Skeletal muscle tissue (tissue), 4 donors: ENCODE data around the gene SAAL1. TPM values are rescaled to one million over a fixed set of nuclear protein-coding genes. Genes with fewer than 3 reads are reported as not detected.

Experiments
- H3K27ac ChIP-seq: one replicate; pipeline ENCODE4 v1.7.0; 2013; ENCODE audit warnings: mild to moderate bottlenecking, low read depth, low read length, inconsistent platforms
- H3K27me3 ChIP-seq, 3 donors: one replicate each; pipeline ENCODE4 v1.7.0; 2013; ENCODE audit warnings: low read length in 3 of 3; ENCODE audit not compliant: control insufficient read depth in 3 of 3, insufficient read depth in 3 of 3
- H3K36me3 ChIP-seq, 3 donors: one replicate each; pipeline ENCODE4 v1.7.0; 2013; ENCODE audit warnings: low read length in 3 of 3; ENCODE audit not compliant: control insufficient read depth in 3 of 3, insufficient read depth in 3 of 3
- H3K4me1 ChIP-seq, 3 donors: one replicate each; pipeline ENCODE4 v1.7.0; 2013; ENCODE audit warnings: low read length in 3 of 3, mild to moderate bottlenecking in 3 of 3; ENCODE audit not compliant: control insufficient read depth in 3 of 3, insufficient read depth in 3 of 3
- H3K4me3 ChIP-seq, 3 donors: one replicate each; pipeline ENCODE4 v1.7.0; 2013; ENCODE audit warnings: low read length in 3 of 3
- H3K9ac ChIP-seq, 3 donors: one replicate each; pipeline ENCODE4 v1.7.0; 2013; ENCODE audit warnings: low read length in 3 of 3, mild to moderate bottlenecking in 3 of 3, moderate library complexity in 2 of 3, low read depth in 1 of 3
- H3K9me3 ChIP-seq, 3 donors: one replicate each; pipeline ENCODE4 v1.7.0; 2013; ENCODE audit warnings: low read length in 3 of 3; ENCODE audit not compliant: control insufficient read depth in 3 of 3
- total RNA-seq: library from RNA; depleted of rRNA; stranded (reverse); fragments of >200 nt; gene quantifications from one replicate; pipeline ENCODE4 v1.2.3, GENCODE V29; 2014
- donor health status: Osteomylitis.

SAAL1 gene
- total RNA-seq, 1 donor from 2014 or later, result 11.0 TPM

- Histone ChIP-seq H3K27me3 (no peaks in the 10 kb centered on the region), H3K9me3 (no peaks in the 10 kb centered on the region), H3K4me3 (no peak overlapping the region), H3K4me1 (no peaks in the 10 kb centered on the region), H3K36me3 (no peaks in the 10 kb centered on the region), H3K27ac (no peak overlapping the region), H3K9ac (no peak overlapping the region)
Observed at GRCh38 chr11:18064450-18065054, 41.3 kb downstream of the SAAL1 start.

DNA sequence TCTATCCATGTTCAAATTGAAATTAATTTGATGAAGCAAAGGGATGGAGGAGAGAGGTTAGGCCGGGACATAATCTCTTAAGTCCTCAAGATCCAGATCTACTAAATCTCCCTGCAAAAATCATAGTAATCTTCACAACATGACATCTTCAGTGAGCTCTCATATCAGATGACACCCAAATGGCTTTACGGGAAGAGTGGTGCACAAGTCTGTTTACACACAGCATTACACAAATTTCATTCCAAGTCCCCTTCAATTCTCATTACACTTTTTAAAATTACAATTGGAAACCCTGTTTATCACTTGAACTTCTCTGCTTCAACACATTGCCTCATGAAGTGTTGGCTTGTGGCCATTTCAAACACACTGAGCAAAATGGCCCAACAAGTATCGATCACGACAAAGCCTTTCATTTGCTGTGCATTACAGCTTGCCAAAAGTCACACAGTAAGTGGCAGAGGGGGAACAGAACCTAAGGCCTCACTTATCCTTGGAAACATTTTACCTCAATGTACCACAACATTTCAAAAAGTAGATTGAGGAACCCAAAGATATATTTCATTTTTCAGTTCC lies 41.9 kb downstream of the SAAL1 start:
- no peaks in the 10 kb centered on the region for H3K27me3 ChIP-seq
- no peak overlapping the region for H3K4me3 ChIP-seq
- H3K27ac ChIP-seq, result no peak overlapping the region
- no peak overlapping the region for H3K9ac ChIP-seq
- no peaks in the 10 kb centered on the region for H3K4me1 ChIP-seq
- no peaks in the 10 kb centered on the region for H3K9me3 ChIP-seq
- H3K36me3 ChIP-seq, result no peaks in the 10 kb centered on the region

DNA sequence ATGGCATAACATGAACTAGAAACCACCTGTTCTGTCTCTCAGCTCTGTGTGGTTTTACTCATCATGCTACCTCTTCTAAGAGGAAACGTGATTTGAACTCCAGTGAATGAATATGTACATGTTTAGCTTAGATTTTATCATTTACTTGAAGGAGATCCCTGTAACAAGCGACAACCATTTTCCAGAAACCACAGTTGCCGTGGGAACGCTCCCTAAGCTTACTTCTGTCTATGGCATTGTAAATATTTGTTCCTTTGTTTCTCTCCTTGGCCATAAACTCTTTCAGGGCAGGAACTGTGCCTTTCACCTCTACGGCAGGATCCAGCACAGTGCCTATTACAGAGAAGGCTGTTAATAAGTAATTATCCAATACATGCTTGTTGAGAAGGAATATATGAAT lies 42.8 kb downstream of the SAAL1 start:
- Histone ChIP-seq H3K4me1 (no peaks in the 10 kb centered on the region), H3K36me3 (no peaks in the 10 kb centered on the region), H3K9ac (no peak overlapping the region), H3K9me3 (no peaks in the 10 kb centered on the region), H3K4me3 (no peak overlapping the region), H3K27me3 (no peaks in the 10 kb centered on the region), H3K27ac (no peak overlapping the region)

- Histone ChIP-seq H3K27me3 (no peaks in the 10 kb centered on the region), H3K9ac (no peak overlapping the region), H3K36me3 (no peaks in the 10 kb centered on the region), H3K4me1 (no peaks in the 10 kb centered on the region), H3K4me3 (no peak overlapping the region), H3K27ac (no peak overlapping the region), H3K9me3 (no peaks in the 10 kb centered on the region)
Observed at GRCh38 chr11:18061351-18061750, 44.5 kb downstream of the SAAL1 start.

GRCh38 chr11:18056561-18057181 lies 49.2 kb downstream of the SAAL1 start:
- Histone ChIP-seq H3K27ac (no peak overlapping the region), H3K4me1 (no peaks in the 10 kb centered on the region), H3K9me3 (no peaks in the 10 kb centered on the region), H3K9ac (no peak overlapping the region), H3K36me3 (no peaks in the 10 kb centered on the region), H3K4me3 (no peak overlapping the region), H3K27me3 (no peaks in the 10 kb centered on the region)

GRCh38 chr11:18054511-18055103 lies 51.3 kb downstream of the SAAL1 start:
- no peaks in the 10 kb centered on the region for H3K9me3 ChIP-seq
- no peak overlapping the region for H3K27ac ChIP-seq
- H3K9ac ChIP-seq, result no peak overlapping the region
- no peaks in the 10 kb centered on the region for H3K27me3 ChIP-seq
- H3K36me3 ChIP-seq, result no peaks in the 10 kb centered on the region
- H3K4me3 ChIP-seq, result no peak overlapping the region
- no peaks in the 10 kb centered on the region for H3K4me1 ChIP-seq

DNA sequence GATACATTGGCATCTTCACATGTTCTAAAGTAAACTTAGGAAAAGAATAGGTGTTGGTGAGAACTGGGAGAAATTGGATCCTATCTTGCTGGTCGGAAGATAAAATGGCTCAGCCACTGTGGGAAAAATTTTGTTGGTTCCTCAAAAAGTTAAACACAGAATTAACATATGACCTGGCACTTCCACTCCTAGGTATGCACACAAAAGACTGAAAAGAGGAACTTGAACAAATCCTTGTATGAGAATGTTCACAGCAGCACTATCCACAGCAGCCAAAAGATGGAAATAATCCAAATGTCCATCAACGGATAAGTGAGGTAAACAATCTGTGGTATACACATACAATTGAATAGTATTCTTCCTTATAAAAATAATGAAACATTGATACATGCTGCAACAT lies 55.0 kb downstream of the SAAL1 start:
- H3K4me3 ChIP-seq, result no peak overlapping the region
- no peaks in the 10 kb centered on the region for H3K4me1 ChIP-seq
- no peak overlapping the region for H3K9ac ChIP-seq
- no peak overlapping the region for H3K27ac ChIP-seq
- H3K36me3 ChIP-seq, result no peaks in the 10 kb centered on the region
- H3K27me3 ChIP-seq, result peaks cover 5 to 11% (median 6%) of the 10 kb centered on the region in 3 donors
- no peaks in the 10 kb centered on the region for H3K9me3 ChIP-seq

GRCh38 chr11:18046116-18046777 lies 59.6 kb downstream of the SAAL1 start, which contains the start of gene TPH1:
TPH1 (minus strand) TSS chr11:18046269; CDS start chr11:18040762, 5,507 bp downstream.
- no peak within 1 kb of the TSS for H3K4me3 ChIP-seq
- peaks cover 10 to 11% (median 11%) of the 10 kb centered on the region in 3 donors for H3K27me3 ChIP-seq
- H3K9ac ChIP-seq, result peak within 1 kb of the TSS in 1 of 3 donors; percentile 1
- H3K36me3 ChIP-seq, result no peaks in the 10 kb centered on the region
- no peak within 1 kb of the TSS for H3K27ac ChIP-seq
- no peaks in the 10 kb centered on the region for H3K9me3 ChIP-seq
- no peaks in the 10 kb centered on the region for H3K4me1 ChIP-seq

- Histone ChIP-seq H3K9ac (no peak overlapping the region), H3K27me3 (no peaks in the 10 kb centered on the region), H3K4me3 (no peak overlapping the region), H3K27ac (no peak overlapping the region), H3K36me3 (no peaks in the 10 kb centered on the region), H3K9me3 (no peaks in the 10 kb centered on the region), H3K4me1 (no peaks in the 10 kb centered on the region)
Observed at GRCh38 chr11:18036456-18036855, 69.4 kb downstream of the SAAL1 start.
